CD14-positive monocyte (primary cell): Measurements from ENCODE around the gene LRRC7. TPM values are rescaled to one million over a fixed set of nuclear protein-coding genes. Genes with fewer than 3 reads are reported as not detected.

Experiments used
- DNase-seq, 3 donors: peaks; one replicate each; pipeline ENCODE4 v3.0.0-alpha.2; 2011 to 2022
- H2AFZ ChIP-seq: 2 replicates; pipeline ENCODE4 v1.6.0; 2012; ENCODE audit warnings: mild to moderate bottlenecking, low read depth, low read length, inconsistent platforms; ENCODE audit not compliant: insufficient read depth, poor library complexity, severe bottlenecking
- H3K27ac ChIP-seq, 2 donors: 1 replicate in 1 of 2; 2 replicates in 1 of 2; pipeline ENCODE4 v1.5.1; 2012 to 2013; ENCODE audit warnings: low read length in 2 of 2, control low read depth in 1 of 2, inconsistent platforms in 1 of 2, low read depth in 1 of 2, mild to moderate bottlenecking in 1 of 2
- H3K27me3 ChIP-seq, 2 donors: one replicate each; pipeline versions ENCODE4 v1.6.0 to v1.6.1; 2011 to 2013; ENCODE audit warnings: low read length in 2 of 2; ENCODE audit not compliant: control insufficient read depth in 2 of 2, insufficient read depth in 2 of 2
- H3K36me3 ChIP-seq, 2 donors: replicated peaks in 1 of 2; 1 replicate in 1 of 2; 2 replicates in 1 of 2; pipeline versions ENCODE4 v1.5.1 to v1.6.1; 2012 to 2013; ENCODE audit warnings: low read length in 2 of 2, control low read depth in 1 of 2, inconsistent platforms in 1 of 2, mild to moderate bottlenecking in 1 of 2; ENCODE audit not compliant: insufficient read depth in 2 of 2, control insufficient read depth in 1 of 2
- H3K4me1 ChIP-seq, 2 donors: 1 replicate in 1 of 2; 2 replicates in 1 of 2; pipeline versions ENCODE4 v1.5.1 to v1.6.1; 2012 to 2013; ENCODE audit warnings: low read length in 2 of 2, control low read depth in 1 of 2, inconsistent platforms in 1 of 2, mild to moderate bottlenecking in 1 of 2, moderate library complexity in 1 of 2; ENCODE audit not compliant: insufficient read depth in 2 of 2, control insufficient read depth in 1 of 2
- H3K4me2 ChIP-seq: replicated peaks from 2 replicates; pipeline ENCODE3; 2012; ENCODE audit warnings: low read length, moderate library complexity, mild to moderate bottlenecking; ENCODE audit not compliant: poor library complexity, severe bottlenecking; ENCODE audit errors: extremely low read depth
- H3K4me3 ChIP-seq, 3 experiments: fragments of 200-600 bp in 1 of 3; sonication (generic) in 1 of 3; replicated peaks in 1 of 3; 1 replicate in 2 of 3; 2 replicates in 1 of 3; pipeline ENCODE4 v1.5.1; 2011 to 2013; ENCODE audit warnings: low read length in 3 of 3, mild to moderate bottlenecking in 3 of 3, control low read depth in 2 of 3, low read depth in 2 of 3, inconsistent platforms in 1 of 3, moderate library complexity in 1 of 3
- H3K79me2 ChIP-seq: 2 replicates; pipeline ENCODE4 v1.6.0; 2012; ENCODE audit warnings: mild to moderate bottlenecking, control low read depth, inconsistent platforms, low read length, moderate library complexity; ENCODE audit not compliant: insufficient read depth
- H3K9ac ChIP-seq: 2 replicates; pipeline ENCODE4 v1.6.0; 2017; ENCODE audit warnings: low read length, mild to moderate bottlenecking; ENCODE audit not compliant: insufficient read depth, poor library complexity, severe bottlenecking
- H3K9me3 ChIP-seq, 2 donors: replicated peaks in 1 of 2; 1 replicate in 1 of 2; 2 replicates in 1 of 2; pipeline versions ENCODE4 v1.5.1 to v1.6.1; 2012 to 2013; ENCODE audit warnings: low read length in 2 of 2, control low read depth in 1 of 2; ENCODE audit not compliant: control insufficient read depth in 1 of 2, insufficient read depth in 1 of 2
- H4K20me1 ChIP-seq: 2 replicates; pipeline ENCODE4 v1.6.0; 2012; ENCODE audit warnings: mild to moderate bottlenecking, low read length, control low read depth, moderate library complexity; ENCODE audit not compliant: insufficient read depth
- H3K27ac Mint-ChIP-seq, 7 donors: one replicate each; pipeline ENCODE4 v1.8.0; 2020; ENCODE audit warnings: mild to moderate bottlenecking in 7 of 7, mixed read lengths in 7 of 7, moderate library complexity in 6 of 7, inconsistent platforms in 2 of 7
- H3K27me3 Mint-ChIP-seq, 3 donors: one replicate each; pipeline ENCODE4 v1.8.0; 2021 to 2022; ENCODE audit warnings: low read depth in 3 of 3, mild to moderate bottlenecking in 3 of 3, mixed read lengths in 3 of 3, moderate library complexity in 3 of 3, inconsistent platforms in 1 of 3
- H3K36me3 Mint-ChIP-seq, 2 donors: one replicate each; pipeline ENCODE4 v1.8.0; 2020; ENCODE audit warnings: mixed read lengths in 2 of 2, inconsistent platforms in 1 of 2, mild to moderate bottlenecking in 1 of 2
- H3K4me1 Mint-ChIP-seq: one replicate; pipeline ENCODE4 v1.8.0; 2020; ENCODE audit warnings: mild to moderate bottlenecking, mixed read lengths
- H3K4me3 Mint-ChIP-seq, 2 donors: one replicate each; pipeline ENCODE4 v1.8.0; 2020; ENCODE audit warnings: mild to moderate bottlenecking in 2 of 2, mixed read lengths in 2 of 2, moderate library complexity in 1 of 2
- H3K9me3 Mint-ChIP-seq, 7 donors: one replicate each; pipeline ENCODE4 v1.8.0; 2020 to 2022; ENCODE audit warnings: mixed read lengths in 7 of 7, mild to moderate bottlenecking in 6 of 7, moderate library complexity in 6 of 7, inconsistent platforms in 2 of 7
- CTCF ChIP-seq: fragments of 200-600 bp; IDR thresholded peaks from one replicate; pipeline ENCODE4 v1.8.0; 2022; ENCODE audit warnings: antibody characterized with exemption, mild to moderate bottlenecking
- WGBS: methylation state at CpG from one replicate; pipeline ENCODE4 v1.1.5; 2013; ENCODE audit warnings: missing lambda C conversion rate; ENCODE audit not compliant: insufficient coverage; 5-methylcytosine and 5-hydroxymethylcytosine counted together
- intact Hi-C, 2 donors: fragments of 100-400 bp; cut with micrococcal nuclease; formaldehyde crosslinking; loops; one replicate each; pipeline versions ENCODE4 v1.15.0 to v1.15.1; 2023
- polyA plus RNA-seq, 3 donors: library from polyadenylated mRNA; depleted of rRNA in 1 of 3; unstranded in 2 of 3; stranded (reverse) in 1 of 3; fragments of 300-500 nt in 2 of 3; fragments of >200 nt in 1 of 3; fragmentation: Illumina TruSeq in 2 of 3; gene quantifications; 1 replicate in 2 of 3; 2 replicates in 1 of 3; pipeline ENCODE4 v1.2.3, GENCODE V29; 2012 to 2021

Gene LRRC7
- polyA plus RNA-seq, 3 donors, result not detected

GRCh38 chr1:69523461-69523860 lies 44.3 kb upstream of the LRRC7 start:
- H3K4me1 ChIP-seq, result no peaks in the 10 kb centered on the region
- TF ChIP-seq CTCF, result no peak
- Mint-ChIP-seq H3K27ac (no peak overlapping the region), H3K4me3 (no peak overlapping the region), H3K4me1 (no peaks in the 10 kb centered on the region), H3K27me3 (no peaks in the 10 kb centered on the region), H3K36me3 (no peaks in the 10 kb centered on the region), H3K9me3 (peaks cover 0 to 7% (median 0%) of the 10 kb centered on the region in 7 donors)
- H3K4me3 ChIP-seq, result no peak overlapping the region
- H3K9me3 ChIP-seq, result peaks cover 0 to 2% of the 10 kb centered on the region in 2 donors
- H3K4me2 ChIP-seq, result no peak overlapping the region
- H3K9ac ChIP-seq, result no peak overlapping the region
- H3K79me2 ChIP-seq, result no peaks in the 10 kb centered on the region
- H4K20me1 ChIP-seq, result no peaks in the 10 kb centered on the region
- 100% methylated on average over 1 of the region's 7 CpGs for WGBS
- H2AFZ ChIP-seq, result no peak overlapping the region
- no peak for DNase-seq
- no peaks in the 10 kb centered on the region for H3K36me3 ChIP-seq
- intact Hi-C loops, result no loop called here
- no peaks in the 10 kb centered on the region for H3K27me3 ChIP-seq
- no peak overlapping the region for H3K27ac ChIP-seq

- Histone ChIP-seq H3K36me3 (no peaks in the 10 kb centered on the region), H3K27ac (no peak overlapping the region), H3K4me2 (no peak overlapping the region), H3K4me1 (no peaks in the 10 kb centered on the region), H3K79me2 (no peaks in the 10 kb centered on the region), H3K9me3 (peaks cover 0 to 2% of the 10 kb centered on the region in 2 donors), H4K20me1 (no peaks in the 10 kb centered on the region), H3K4me3 (no peak overlapping the region), H3K9ac (no peak overlapping the region), H2AFZ (no peak overlapping the region), H3K27me3 (no peaks in the 10 kb centered on the region)
- no CpG with 5 or more reads among the region's 1 CpG for WGBS
- intact Hi-C loops, result no loop called here
- H3K36me3 Mint-ChIP-seq, result no peaks in the 10 kb centered on the region
- no peak for TF ChIP-seq CTCF
- no peaks in the 10 kb centered on the region for H3K4me1 Mint-ChIP-seq
- no peak for DNase-seq
- H3K4me3 Mint-ChIP-seq, result no peak overlapping the region
- H3K9me3 Mint-ChIP-seq, result peaks cover 0 to 7% (median 0%) of the 10 kb centered on the region in 7 donors
- no peak overlapping the region for H3K27ac Mint-ChIP-seq
- no peaks in the 10 kb centered on the region for H3K27me3 Mint-ChIP-seq
Observed at GRCh38 chr1:69524015-69524414, 43.7 kb upstream of the LRRC7 start.
